PFSK-1 (cell line): Measurements from ENCODE around the gene OR8B12.

Experiments
- FOXP2 ChIP-seq: optimal IDR thresholded peaks from 2 replicates; pipeline ENCODE3; 2011; ENCODE audit warnings: borderline replicate concordance, control low read depth, inconsistent platforms; ENCODE audit not compliant: insufficient read depth; ENCODE audit errors: extremely low read length, extremely low read depth
- POLR2AphosphoS5 ChIP-seq: IDR thresholded peaks from 2 replicates; pipeline ENCODE4 v1.6.1; 2012; ENCODE audit warnings: low read depth, mild to moderate bottlenecking, control low read depth, low read length, moderate library complexity
- REST ChIP-seq, 2 experiments: IDR thresholded peaks; 2 replicates each; pipeline versions ENCODE4 v1.6.1 to v1.8.0; 2011 to 2012; ENCODE audit warnings: low read depth in 2 of 2, low read length in 2 of 2, control low read depth in 1 of 2, inconsistent platforms in 1 of 2, mild to moderate bottlenecking in 1 of 2, moderate library complexity in 1 of 2; ENCODE audit not compliant: insufficient read depth in 1 of 2
- SIN3A ChIP-seq: IDR thresholded peaks from 2 replicates; pipeline ENCODE4 v1.6.1; 2012; ENCODE audit warnings: mild to moderate bottlenecking, low read length, moderate library complexity, borderline replicate concordance; ENCODE audit not compliant: insufficient read depth
- TAF1 ChIP-seq: IDR thresholded peaks from 2 replicates; pipeline ENCODE4 v1.6.1; 2012; ENCODE audit warnings: low read length, control low read depth, borderline replicate concordance; ENCODE audit not compliant: insufficient read depth

DNA sequence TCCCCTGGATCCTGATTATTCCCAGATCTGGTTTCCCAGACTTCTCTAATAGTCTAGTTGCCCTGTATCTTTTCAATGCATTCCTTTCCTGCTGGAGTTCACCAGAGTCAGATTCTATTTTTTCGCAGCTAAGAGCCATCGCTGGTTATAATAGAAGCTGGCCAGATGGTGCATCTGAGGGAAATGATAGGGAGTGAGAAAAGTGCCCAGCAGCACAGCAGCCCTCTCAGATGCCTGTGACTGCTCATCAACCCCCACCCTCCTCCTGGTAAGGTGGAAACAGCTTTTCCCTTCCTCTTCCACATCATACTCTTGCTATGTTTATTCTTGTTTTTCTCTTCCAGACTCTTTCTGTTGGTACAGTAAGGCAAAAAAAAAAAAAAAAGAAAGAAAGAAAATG, 39.1 kb upstream of the OR8B12 start:
- TF ChIP-seq SIN3A (no peak), REST (IDR thresholded peaks at IDR 0.05; ENCODE audit: insufficient read depth in 1 of 2, low read depth in 2 of 2, low read length in 2 of 2) (no peak), POLR2AphosphoS5 (no peak), TAF1 (no peak), FOXP2 (no peak)
